Central memory CD4-positive, alpha-beta T cell (primary cell): Measurements from ENCODE around the gene GLRX5.
"Not testable (repeated sequence)": the region's sequence is repeated elsewhere in the genome, so short reads cannot be mapped to it uniquely, and the experiment has no call there.

Experiments used
- DNase-seq: peaks from one replicate; pipeline ENCODE4 v3.0.0; 2022

GLRX5 gene

GRCh38 chr14:95499354-95499750 lies 35.5 kb upstream of the GLRX5 start:
- no peak for DNase-seq

- DNase-seq: no peak
Measured at GRCh38 chr14:95500201-95500681, 34.6 kb upstream of the GLRX5 start.

GRCh38 chr14:95500772-95501401 lies 34.0 kb upstream of the GLRX5 start:
- no peak for DNase-seq

- no peak for DNase-seq
Measured at GRCh38 chr14:95502381-95502950, 32.4 kb upstream of the GLRX5 start.

GRCh38 chr14:95503365-95504134 lies 31.3 kb upstream of the GLRX5 start:
- no peak for DNase-seq

- DNase-seq: no peak
Measured at GRCh38 chr14:95504135-95505029, 30.5 kb upstream of the GLRX5 start.

- no peak for DNase-seq
Measured at GRCh38 chr14:95505030-95505589, 29.7 kb upstream of the GLRX5 start.

- no peak for DNase-seq
Measured at GRCh38 chr14:95507174-95507573, 27.7 kb upstream of the GLRX5 start.

- no peak for DNase-seq
Measured at GRCh38 chr14:95507701-95508103, 27.1 kb upstream of the GLRX5 start.

- DNase-seq: no peak
Measured at GRCh38 chr14:95508377-95508776, 26.5 kb upstream of the GLRX5 start.

- DNase-seq: no peak
Measured at GRCh38 chr14:95509495-95509894, 25.4 kb upstream of the GLRX5 start.

GRCh38 chr14:95510344-95510743 lies 24.5 kb upstream of the GLRX5 start:
- not testable (repeated sequence) for DNase-seq

- no peak for DNase-seq
Measured at GRCh38 chr14:95510804-95511203, 24.0 kb upstream of the GLRX5 start.

GRCh38 chr14:95511687-95512086 lies 23.2 kb upstream of the GLRX5 start:
- no peak for DNase-seq

GRCh38 chr14:95513291-95513690 lies 21.6 kb upstream of the GLRX5 start:
- DNase-seq: no peak

- DNase-seq: no peak
Measured at GRCh38 chr14:95514131-95515079, 20.4 kb upstream of the GLRX5 start.

GRCh38 chr14:95515080-95515489 lies 19.8 kb upstream of the GLRX5 start:
- no peak for DNase-seq

GRCh38 chr14:95515596-95516552 lies 19.0 kb upstream of the GLRX5 start:
- DNase-seq: peak; percentile 82

GRCh38 chr14:95516554-95517181 lies 18.2 kb upstream of the GLRX5 start, which contains the start of gene SYNE3:
TSS of gene SYNE3 (minus strand) at chr14:95516650. CDS start at chr14:95475821, 40,829 bp downstream.
- DNase-seq: peak; percentile 52
